Prostate gland (tissue), 2 donors: ENCODE data around the gene CABP7.

ENCODE experiments used
- POLR2A ChIP-seq: fragments of 450-650 bp; IDR thresholded peaks from one replicate; pipeline ENCODE4 v1.6.1; 2016; ENCODE audit warnings: antibody characterized with exemption, mild to moderate bottlenecking
- POLR2AphosphoS5 ChIP-seq: sonication (generic); formaldehyde crosslinking; IDR thresholded peaks from one replicate; pipeline ENCODE4 v1.6.1; 2017; ENCODE audit warnings: antibody characterized with exemption
- TF ChIP-seq, protein P1 (sequence below), 4 experiments: fragments of 200-600 bp in 2 of 4; fragments of 450-650 bp in 2 of 4; sonication (generic) in 2 of 4; IDR thresholded peaks; 1 replicate in 3 of 4; 2 replicates in 1 of 4; pipeline ENCODE4 v1.5.1; 2016 to 2019; ENCODE audit warnings: antibody characterized with exemption in 4 of 4, mild to moderate bottlenecking in 2 of 4, moderate library complexity in 2 of 4

- TF ChIP-seq, protein P1, sequence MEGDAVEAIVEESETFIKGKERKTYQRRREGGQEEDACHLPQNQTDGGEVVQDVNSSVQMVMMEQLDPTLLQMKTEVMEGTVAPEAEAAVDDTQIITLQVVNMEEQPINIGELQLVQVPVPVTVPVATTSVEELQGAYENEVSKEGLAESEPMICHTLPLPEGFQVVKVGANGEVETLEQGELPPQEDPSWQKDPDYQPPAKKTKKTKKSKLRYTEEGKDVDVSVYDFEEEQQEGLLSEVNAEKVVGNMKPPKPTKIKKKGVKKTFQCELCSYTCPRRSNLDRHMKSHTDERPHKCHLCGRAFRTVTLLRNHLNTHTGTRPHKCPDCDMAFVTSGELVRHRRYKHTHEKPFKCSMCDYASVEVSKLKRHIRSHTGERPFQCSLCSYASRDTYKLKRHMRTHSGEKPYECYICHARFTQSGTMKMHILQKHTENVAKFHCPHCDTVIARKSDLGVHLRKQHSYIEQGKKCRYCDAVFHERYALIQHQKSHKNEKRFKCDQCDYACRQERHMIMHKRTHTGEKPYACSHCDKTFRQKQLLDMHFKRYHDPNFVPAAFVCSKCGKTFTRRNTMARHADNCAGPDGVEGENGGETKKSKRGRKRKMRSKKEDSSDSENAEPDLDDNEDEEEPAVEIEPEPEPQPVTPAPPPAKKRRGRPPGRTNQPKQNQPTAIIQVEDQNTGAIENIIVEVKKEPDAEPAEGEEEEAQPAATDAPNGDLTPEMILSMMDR (IDR thresholded peaks at IDR 0.05): no peak
- no peak for TF ChIP-seq POLR2AphosphoS5
- no peak for TF ChIP-seq POLR2A
Measured at GRCh38 chr22:29762263-29762662, 42.5 kb downstream of the CABP7 start.
